HG02840 (cell line): ENCODE measurements around the gene DISP2.

ENCODE experiments used
- ATAC-seq: cut with Tn5 transposase; IDR thresholded peaks from one replicate; pipeline ENCODE4 v1.9.1; 2021; ENCODE audit warnings: mild to moderate bottlenecking, moderate library complexity, moderate number of reproducible peaks; ENCODE audit not compliant: unreplicated experiment, low FRiP score

DISP2 gene

DNA sequence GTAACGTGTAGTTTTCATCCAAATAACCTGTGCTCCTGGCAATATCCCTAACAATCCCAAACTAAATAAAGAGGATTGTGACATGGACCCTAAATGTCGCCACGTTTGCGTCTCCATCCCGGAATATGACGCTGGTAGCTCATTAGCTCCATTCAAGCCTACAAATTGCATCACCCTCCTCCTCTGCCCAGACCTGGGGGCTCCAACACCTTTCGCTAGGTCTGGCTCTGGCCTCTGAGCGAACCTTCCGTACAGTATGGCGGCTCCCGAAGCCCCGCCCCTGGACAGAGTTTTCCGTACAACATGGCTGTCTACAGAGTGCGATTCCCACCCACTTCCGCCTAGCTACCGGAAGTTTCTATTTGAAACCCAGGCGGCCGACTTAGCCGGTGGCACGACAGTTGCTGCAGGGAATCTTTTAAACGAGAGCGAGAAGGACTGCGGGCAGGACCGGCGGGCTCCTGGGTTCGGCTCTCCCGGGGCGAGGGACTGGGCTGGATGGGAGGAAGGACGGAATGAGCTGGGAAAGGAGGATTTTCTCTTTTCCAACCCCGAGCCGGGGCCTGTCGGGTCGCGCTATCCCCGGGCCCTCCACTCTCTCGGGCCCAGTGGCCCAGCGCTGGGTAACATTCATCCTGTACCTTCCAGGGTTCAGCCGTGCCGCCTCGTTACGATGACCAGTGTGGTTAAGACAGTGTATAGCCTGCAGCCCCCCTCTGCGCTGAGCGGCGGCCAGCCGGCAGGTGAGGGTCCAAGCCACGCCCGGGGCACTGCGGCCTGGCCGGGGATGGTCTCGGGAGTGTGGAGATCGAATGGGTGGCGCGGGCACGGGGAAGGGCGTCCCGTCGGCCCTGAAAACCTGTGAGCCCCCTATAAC is 24.8 kb downstream of the DISP2 start, which contains the start of gene KNSTRN:
KNSTRN (plus strand) TSS at position 142 of the 877 bp plus-strand sequence; CDS start at position 257, 115 bp downstream.
- ATAC-seq = peak; percentile 95

DNA sequence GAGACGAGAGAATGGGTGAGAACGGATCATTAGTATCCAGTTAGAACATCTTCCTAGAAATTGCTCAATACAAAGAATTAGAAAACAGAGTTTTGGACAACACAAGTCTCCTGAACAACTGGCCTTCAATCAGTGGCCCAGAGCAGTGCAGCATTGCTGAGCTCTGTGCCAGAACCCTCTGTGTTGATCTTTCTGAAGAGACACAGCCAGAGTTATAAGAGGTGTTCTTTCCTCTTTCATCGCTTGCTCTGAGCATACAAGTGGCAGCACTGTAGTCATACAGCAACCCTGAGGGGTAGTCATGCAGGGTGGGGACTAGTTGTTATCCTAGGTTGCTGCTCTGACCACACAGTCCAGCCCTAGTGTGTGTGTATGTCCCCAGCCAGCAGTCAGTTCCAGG is 28.5 kb downstream of the DISP2 start:
- ATAC-seq = no peak

DNA sequence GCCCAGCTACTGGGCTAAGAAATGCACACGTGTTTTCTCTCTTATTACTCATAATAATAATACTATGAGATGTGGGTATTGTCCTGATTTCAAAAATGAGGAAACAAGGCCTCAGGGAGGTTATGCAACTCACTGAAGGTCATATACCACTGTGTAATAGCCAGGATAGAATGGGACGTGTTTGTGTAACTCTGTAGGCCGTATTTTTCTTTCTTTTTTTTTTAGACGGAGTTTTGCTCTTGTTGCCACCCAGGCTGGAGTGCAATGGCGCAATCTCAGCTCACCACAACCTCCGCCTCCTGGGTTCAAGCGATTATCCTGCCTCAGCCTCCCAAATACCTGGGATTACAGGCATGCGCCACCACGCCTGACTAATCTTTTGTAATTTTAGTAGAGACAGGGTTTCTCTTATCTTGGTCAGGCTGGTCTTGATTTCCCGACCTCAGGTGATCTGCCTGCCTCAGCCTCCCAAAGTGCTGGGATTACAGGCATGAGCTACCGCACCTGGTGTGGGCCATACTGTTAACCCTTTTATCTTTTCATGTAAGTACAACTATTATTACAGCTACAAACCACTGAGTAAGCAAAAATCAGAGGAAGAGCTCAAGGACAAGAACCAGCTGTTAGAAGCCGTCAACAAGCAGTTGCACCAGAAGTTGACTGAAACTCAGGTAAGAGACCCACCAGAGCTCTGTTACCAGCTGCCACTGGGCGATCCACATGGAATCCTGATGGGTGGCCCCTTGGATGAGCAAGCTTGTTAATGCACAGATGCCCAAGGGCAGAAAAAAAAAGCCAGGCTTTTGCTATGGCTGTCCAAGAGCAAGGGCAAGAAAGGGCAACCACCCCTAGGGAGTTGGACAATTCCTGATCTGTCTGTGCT is 31.2 kb downstream of the DISP2 start:
- no peak for ATAC-seq

DNA sequence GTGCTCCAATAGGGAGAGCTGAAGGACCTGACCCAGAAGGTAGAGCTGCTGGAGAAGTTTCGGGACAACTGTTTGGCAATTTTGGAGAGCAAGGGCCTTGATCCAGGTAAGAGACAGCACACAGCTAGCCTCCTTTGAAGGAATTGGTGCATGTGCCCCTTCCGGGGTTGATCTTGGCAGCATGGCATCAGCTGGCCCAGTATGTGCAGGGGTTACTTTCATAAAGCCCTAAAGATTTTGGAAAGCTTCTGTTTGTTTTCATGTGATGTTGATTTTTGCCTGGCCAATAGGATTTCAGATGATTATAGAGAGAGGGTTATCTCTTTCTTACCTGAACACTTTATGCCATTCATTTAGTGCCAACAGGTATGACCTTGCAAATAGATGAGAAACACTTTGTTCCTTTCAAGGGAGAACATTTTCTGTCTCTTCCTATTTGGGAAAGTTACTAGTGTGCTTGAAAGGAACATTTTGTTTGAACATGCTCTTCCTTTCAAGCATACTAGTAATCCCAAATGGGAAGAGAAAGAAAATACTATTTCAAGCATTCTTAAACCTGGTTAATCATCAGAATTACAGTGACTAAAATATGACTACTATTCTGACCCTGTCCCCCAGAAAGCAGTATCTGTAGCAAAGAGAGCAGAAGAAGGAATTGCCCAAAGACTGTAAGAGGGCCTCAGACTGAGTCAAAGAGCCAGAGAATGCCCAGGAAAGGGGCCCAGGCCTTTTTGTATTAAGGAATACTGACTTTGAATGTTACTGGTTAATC is 32.0 kb downstream of the DISP2 start:
- ATAC-seq = no peak

DNA sequence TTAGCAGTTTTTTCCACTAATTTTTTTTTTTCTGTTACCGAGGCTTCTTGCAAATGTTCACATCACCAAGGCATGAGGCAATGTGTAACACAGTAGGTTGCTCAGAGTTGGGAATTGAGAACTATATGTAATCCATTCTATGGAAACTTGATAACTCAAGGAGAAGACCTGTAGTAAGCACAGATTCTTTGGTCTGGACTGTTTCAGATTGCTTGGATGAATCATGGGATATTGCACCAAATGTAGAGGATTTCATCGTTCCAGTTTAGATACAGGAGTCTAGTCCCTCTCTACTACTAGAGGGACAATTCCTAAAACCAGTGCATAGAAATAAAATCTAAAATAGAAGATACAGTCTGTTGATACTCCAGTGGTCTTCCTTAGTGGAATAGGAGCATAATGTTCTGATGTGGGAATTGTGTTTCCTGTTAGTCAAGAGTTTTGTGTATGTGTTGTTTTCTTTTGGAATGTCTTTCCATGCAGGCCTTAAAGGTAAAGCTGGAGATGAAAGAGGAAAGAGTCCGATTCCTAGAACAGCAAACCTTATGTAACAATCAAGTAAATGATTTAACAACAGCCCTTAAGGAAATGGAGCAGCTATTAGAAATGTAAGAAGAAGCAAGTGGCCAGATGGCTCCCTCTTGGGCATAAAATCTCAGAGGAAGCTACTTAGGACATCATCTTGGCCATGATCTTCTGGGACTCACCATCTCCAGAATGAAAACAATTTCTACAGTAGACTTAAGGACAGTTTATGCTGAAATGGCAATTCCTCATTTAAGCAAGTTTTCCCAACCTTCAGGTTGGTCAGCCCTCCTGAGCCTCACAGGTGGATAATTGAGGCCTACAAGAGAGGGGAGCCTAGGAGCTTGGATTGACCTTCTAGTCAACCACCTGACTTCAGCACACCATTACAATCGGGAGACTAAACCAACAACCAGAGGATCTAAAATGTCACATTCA is 35.2 kb downstream of the DISP2 start:
- ATAC-seq = no peak

DNA sequence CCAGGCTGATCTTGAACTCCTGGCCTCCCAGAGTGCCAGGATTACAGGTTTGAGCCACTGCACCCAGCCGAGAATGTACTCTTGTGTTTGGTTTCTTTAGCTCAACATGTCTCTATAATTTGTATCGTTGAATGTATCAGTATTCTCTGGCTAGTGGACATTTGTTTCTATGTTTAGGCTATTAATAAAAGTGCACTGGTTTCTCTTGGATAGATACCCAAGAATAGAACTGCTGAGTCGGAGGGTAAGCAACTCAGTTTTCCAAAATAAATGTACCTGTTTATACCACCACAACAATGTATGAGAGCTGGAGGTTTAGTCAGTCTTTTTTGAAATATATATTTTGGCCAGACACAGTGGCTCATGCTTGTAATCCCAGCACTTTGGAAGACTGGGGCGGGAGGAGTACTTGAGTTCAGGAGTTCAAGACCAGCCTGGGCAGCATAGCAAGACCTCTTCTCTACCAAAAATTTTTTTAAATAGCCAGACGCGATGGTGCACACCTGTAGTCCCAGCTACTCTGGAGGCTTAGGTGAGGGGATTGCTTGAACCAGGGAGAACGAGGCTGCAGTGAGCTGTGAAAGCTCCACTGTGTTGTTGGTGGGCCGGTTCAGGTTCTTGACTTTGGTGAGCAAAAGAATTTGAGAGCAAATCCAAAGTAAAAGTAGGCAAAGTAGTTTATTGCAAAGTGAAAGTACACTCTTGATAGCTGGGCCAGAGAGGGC is 39.8 kb downstream of the DISP2 start:
- no peak for ATAC-seq

DNA sequence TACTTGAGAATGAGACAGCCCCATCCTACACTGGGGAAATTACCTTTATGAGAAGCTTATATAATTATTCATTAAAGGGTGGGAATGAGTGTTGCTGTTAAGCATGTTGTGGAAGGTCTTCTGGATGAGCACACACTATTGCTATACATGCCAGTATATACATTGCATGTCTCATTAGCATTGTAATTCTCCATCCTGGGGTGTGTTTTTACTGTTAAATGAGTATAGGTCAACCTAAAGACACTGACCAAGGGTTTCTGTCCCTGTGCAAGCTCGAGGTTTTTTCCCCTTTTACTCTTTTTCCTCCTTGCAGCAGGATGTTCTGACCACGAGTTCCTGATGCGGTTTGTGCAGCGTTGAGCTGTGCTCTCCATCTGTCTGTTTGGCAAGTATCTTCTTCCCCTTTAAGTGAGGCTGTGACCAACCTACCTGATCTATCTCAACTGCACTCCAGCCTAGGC is 40.4 kb downstream of the DISP2 start:
- peak; percentile 75 for ATAC-seq

DNA sequence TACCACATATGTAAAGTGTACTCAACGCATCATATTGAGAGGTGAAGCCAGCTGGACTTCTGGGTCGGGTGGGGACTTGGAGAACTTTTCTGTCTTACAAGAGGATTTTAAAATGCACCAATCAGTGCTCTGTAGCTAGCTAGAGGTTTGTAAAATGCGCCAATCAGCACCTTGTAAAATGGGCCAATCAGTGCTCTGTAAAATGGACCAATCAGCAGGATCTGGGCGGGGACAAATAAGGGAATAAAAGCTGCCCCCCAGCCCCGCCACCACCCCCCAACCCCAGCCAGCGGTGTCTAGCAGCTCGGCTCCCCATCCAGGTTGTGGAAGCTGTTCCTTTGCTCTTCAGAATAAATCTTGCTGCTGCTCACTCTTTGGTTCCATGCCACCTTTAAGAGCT is 41.4 kb downstream of the DISP2 start:
- ATAC-seq = no peak

DNA sequence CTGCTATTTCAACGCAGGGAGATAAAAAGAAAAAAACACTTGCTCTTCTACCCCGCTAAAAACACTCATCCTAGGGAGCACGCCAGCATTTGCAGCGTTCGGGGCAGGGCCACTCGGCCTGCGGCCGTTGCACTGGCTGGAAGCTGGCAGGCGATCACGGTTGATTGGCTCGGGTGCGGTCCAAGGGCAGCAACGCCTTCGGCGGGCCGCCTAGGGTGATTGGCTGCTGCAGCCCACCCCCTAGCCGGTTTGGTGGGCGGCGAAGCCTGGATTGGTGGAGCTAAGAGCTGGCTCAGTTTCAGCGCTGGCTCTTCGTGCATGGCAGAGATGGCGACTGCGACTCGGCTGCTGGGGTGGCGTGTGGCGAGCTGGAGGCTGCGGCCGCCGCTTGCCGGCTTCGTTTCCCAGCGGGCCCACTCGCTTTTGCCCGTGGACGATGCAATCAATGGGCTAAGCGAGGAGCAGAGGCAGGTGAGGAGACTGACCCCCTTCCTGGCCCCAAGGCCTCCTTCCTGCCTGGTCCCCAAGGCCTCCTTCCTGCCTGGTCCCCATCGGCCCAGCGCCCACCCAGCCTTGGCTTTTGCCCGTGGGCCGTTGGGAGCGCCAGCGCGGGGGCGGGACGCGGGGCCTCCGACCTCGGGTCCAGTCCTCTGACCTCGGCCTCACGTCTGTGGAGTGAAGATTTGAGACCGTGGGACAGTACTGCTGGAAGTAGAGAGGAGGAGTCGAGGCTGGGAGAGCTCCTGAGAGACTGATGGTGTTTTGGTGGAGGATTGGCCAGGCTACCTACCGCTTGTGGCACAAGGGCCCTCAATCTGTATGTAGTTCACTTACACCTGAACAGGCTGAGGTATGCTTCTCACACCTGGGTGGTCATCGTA is 47.7 kb downstream of the DISP2 start, which contains the start of gene IVD:
IVD (plus strand) TSS at position 295 of the 881 bp plus-strand sequence; CDS start at position 328, 33 bp downstream.
- ATAC-seq = peak; percentile 80

DNA sequence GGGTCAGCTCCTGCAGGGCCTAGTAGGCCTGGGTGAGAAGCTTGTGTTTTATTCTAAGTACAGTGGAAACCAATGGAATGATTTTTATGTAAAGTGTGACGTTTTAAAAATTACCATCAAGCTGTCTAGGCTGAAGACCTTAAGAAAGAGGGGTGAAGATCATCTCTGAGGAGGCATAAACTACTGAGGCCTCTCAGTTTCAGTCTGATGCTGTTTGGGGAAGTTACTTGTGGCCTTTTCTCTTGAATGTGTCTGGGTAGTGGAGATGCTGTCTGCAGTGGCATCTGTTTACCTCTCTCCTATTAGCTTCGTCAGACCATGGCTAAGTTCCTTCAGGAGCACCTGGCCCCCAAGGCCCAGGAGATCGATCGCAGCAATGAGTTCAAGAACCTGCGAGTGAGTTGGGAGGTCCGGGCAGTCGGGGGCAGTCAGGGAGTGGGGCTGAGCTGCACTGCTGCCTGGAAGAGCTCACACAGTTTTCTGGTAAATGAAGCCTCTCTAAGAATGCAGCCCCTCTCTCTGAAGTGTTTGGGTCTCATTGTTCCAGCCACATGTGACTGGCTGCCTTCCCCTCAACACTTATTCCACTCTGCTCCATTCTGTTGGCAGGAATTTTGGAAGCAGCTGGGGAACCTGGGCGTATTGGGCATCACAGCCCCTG is 49.4 kb downstream of the DISP2 start:
- ATAC-seq = peak; percentile 35

DNA sequence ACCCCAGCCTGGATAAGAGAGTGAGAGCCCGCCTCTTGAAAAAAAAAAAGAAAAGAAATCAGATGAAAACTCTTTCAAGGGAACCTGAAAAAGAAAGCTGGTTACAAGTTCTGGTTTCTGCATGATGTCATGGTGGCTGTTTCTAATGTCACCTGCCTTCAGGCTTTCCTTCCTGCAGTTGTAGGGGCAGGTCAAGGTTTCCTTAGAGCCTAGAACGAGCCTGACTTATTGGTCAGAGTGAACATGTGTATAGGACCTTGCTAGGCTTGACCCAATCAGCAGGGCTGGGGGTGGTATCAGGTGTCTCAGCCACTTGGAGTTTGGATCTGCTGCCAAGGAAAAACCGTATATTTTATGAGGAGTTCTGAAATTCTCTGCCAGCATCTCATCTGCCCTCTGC is 51.3 kb downstream of the DISP2 start:
- ATAC-seq = no peak

DNA sequence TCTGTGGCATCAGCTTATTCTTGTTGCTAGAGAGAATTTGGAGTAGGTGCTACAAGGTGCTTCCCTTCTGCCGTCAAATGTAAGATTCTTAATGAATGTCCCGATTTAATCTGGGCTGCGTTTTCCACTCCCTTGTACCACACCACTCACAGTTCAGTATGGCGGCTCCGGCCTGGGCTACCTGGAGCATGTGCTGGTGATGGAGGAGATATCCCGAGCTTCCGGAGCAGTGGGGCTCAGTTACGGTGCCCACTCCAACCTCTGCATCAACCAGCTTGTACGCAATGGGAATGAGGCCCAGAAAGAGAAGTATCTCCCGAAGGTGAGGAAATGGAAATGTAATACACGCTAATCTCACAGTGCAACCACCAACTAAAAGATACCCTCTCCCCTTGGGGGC is 52.5 kb downstream of the DISP2 start:
- no peak for ATAC-seq

DNA sequence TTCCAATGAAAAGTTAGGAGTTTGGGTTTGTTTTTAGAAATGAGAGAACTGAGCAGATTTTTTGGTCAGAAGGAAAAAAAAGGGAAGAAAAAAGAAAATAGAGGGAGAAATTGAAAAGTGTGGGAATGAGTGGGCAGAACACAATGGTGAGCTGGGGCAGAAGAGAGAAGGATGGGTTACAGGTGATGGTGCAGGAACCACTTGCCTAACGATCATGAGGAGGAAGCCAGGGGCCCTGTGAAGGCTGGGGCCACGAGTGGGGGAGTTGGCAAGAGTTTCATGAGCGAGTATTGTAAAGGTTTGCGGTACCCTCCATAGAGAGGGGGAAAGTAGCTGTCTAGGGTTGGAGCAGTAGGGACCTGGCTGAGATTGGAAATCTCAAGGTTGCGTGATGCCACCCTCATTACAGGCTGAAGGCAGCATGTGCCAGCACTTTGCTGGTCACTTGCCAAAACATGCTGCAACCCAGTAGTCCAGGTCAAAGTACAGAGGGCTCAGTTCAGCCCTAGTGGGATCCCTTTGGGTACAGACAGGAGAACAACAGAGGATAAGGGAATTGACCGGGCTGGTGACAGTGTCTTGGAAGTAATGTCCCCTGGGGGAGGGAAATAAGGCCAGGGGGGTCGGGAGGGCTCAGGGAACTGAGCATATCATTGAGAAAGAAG is 54.2 kb downstream of the DISP2 start:
- ATAC-seq = no peak

DNA sequence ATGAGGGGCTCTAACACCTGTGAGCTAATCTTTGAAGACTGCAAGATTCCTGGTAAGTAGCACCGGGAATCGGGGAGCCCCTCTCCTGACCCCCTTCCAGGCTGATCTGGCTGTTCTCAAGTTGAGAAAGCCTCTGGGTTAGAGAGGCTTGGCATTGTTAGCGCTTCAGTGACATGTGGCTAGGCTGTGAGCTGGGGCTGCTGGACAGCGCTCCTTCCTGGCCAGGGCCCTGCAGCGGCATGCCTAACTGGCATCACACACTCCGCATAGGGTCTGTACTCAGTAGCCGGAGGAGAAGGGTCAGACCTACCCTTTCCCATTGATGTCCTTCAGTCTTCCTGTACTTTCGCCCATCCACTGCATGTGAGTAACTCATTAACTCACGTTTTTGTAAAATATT is 55.0 kb downstream of the DISP2 start:
- ATAC-seq = no peak

DNA sequence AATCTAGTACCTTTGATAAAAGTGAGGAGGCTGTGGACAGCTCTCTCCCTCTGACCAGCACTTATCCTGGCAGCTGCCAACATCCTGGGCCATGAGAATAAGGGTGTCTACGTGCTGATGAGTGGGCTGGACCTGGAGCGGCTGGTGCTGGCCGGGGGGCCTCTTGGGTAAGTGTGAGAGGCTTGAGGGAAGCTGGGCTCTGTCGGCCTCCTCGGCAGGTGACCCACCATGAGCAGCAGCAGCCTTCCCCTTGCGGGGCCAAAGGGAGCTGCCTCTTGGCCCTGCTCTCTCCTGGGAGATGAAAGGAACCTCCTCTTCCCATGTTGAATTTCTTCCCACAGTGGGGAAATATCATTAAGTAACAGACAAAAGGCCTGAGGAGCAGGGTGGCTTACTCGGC is 56.8 kb downstream of the DISP2 start:
- ATAC-seq = no peak

DNA sequence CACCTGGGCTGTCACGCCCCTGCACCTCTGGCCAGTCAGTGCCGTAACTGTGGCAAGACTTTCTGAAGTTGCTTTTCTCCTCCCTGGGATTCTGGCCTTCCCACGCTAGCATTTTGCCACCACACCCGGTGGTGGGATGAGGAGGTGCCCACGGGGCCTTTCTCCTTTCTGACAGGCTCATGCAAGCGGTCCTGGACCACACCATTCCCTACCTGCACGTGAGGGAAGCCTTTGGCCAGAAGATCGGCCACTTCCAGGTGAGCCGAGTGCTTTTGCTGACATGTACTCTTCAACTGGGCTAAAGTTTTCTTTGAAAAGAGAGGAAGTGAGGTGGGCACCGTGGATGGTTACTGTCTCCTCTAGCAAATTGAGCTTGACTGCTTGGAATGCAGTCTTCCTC is 57.2 kb downstream of the DISP2 start:
- ATAC-seq = no peak

DNA sequence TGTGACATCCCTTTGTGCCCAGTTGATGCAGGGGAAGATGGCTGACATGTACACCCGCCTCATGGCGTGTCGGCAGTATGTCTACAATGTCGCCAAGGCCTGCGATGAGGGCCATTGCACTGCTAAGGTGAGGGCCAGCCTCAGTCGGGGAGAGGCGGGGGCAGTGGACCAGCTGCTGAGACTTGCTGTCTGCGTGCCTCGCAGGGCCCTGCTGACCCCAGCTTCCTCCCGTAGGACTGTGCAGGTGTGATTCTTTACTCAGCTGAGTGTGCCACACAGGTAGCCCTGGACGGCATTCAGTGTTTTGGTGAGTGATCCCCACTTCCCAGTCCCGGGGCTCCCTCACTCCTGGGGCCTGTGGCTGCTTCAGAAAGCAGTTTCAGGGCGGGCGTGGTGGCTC is 58.0 kb downstream of the DISP2 start:
- no peak for ATAC-seq
